Retinal pigment epithelial cell (primary cell): ENCODE results near the gene PLEKHN1.
A peak's percentile ranks its signal among the peaks of the same experiment; 100 is the strongest.

Source experiments
- DNase-seq: peaks from one replicate; pipeline ENCODE4 v3.0.0-alpha.2; 2010; ENCODE audit warnings: low read depth
- H3K4me3 ChIP-seq: 2 replicates; pipeline ENCODE4 v1.5.1; 2011; ENCODE audit warnings: mild to moderate bottlenecking, low read length, control low read depth, moderate library complexity
- CTCF ChIP-seq: conservative IDR thresholded peaks from 2 replicates; pipeline ENCODE4 v1.5.1; 2011; ENCODE audit warnings: low read depth, low read length, control low read depth, inconsistent platforms

Gene PLEKHN1

GRCh38 chr1:959731-960362 lies 6.4 kb upstream of the PLEKHN1 start:
- DNase-seq, result no peak
- H3K4me3 ChIP-seq, result peak overlapping the region; percentile 39
- no peak for TF ChIP-seq CTCF

GRCh38 chr1:960363-961131 lies 5.7 kb upstream of the PLEKHN1 start, which contains the start of gene KLHL17:
Gene KLHL17 (plus strand): TSS chr1:960584. CDS start chr1:960694, 110 bp downstream.
- peak within 1 kb of the TSS; percentile 39 for H3K4me3 ChIP-seq
- no peak for TF ChIP-seq CTCF
- no peak for DNase-seq

GRCh38 chr1:961132-961669 lies 5.1 kb upstream of the PLEKHN1 start:
- peak overlapping the region; percentile 39 for H3K4me3 ChIP-seq
- no peak for DNase-seq
- TF ChIP-seq CTCF, result no peak

GRCh38 chr1:962381-963300 lies 3.6 kb upstream of the PLEKHN1 start:
- no peak overlapping the region for H3K4me3 ChIP-seq
- no peak for DNase-seq
- no peak for TF ChIP-seq CTCF

GRCh38 chr1:963301-963651 lies 3.0 kb upstream of the PLEKHN1 start:
- DNase-seq, result no peak
- no peak for TF ChIP-seq CTCF
- no peak overlapping the region for H3K4me3 ChIP-seq

GRCh38 chr1:963746-964525 lies 2.3 kb upstream of the PLEKHN1 start:
- no peak for TF ChIP-seq CTCF
- no peak for DNase-seq
- H3K4me3 ChIP-seq, result no peak overlapping the region
